ENCODE results near the gene CA10. TPM values are rescaled to one million over a fixed set of nuclear protein-coding genes. Genes with fewer than 3 reads are reported as not detected.

The CA10 gene
- total RNA-seq, 1 experiment from 2014 or later, result not detected

DNA sequence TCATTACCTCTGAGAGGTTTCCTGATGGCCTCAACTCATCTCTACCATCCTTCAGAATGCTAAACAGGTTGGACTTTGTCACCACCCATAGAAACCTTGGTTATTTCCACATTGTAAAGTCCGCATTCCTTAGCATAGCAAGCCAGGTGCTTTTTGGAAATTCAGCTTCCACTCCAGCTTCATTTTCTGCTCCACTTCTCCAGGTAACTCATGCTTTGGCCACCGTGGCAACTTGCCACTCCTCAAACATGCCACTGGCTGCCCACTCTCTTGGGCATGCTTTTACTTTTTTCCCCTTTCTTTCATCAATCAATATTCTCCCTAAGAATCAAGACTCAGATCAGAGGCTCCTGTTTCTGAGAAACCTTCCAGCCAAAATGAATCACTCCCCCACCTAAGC lies 203.3 kb downstream of the CA10 start:
- Histone ChIP-seq H3K4me3 (ENCODE audit: low read depth, low read length) (no peak overlapping the region), H3K9me3 (no peaks in the 10 kb centered on the region), H3K36me3 (ENCODE audit: control insufficient read depth, insufficient read depth, low read length) (no peaks in the 10 kb centered on the region), H3K27me3 (replicated peaks; ENCODE audit: control insufficient read depth, insufficient read depth, low read length) (no peaks in the 10 kb centered on the region), H3K4me1 (no peaks in the 10 kb centered on the region; the same call in 1 of the 2 replicates)
- H3K36me3 Mint-ChIP-seq (ENCODE audit: insufficient read depth, unreplicated experiment), result no peaks in the 10 kb centered on the region
- peaks cover 8% of the 10 kb centered on the region for H3K4me1 Mint-ChIP-seq (ENCODE audit: low read depth, unreplicated experiment)
- no TSS peak for BruUV-seq (replicated peaks)
- DNase-seq, result no peak
- no peaks in the 10 kb centered on the region for H3K9me3 Mint-ChIP-seq (ENCODE audit: unreplicated experiment)
- no peak for TF ChIP-seq CTCF (IDR thresholded peaks at IDR 0.05; ENCODE audit: insufficient read depth in 1 of 2, low read depth in 1 of 2, low read length in 1 of 2, severe bottlenecking in 1 of 2, unreplicated experiment in 1 of 2)
- no peak overlapping the region for H3K4me3 Mint-ChIP-seq (ENCODE audit: unreplicated experiment)
- H3K27ac Mint-ChIP-seq (ENCODE audit: unreplicated experiment), result no peak overlapping the region
- peaks cover 9% of the 10 kb centered on the region for H3K27me3 Mint-ChIP-seq (ENCODE audit: insufficient read depth, unreplicated experiment)
- intact Hi-C loops (cut with micrococcal nuclease; ENCODE audit: unreplicated experiment), result loop anchor here (1.0 kb wide), 1 partner anchor 8 kb away; no protein-coding TSS in a partner anchor
- POLR2A ChIA-PET, result no interaction called here
- CTCF ChIA-PET, result no interaction called here

- no peak for TF ChIP-seq CTCF (IDR thresholded peaks at IDR 0.05; ENCODE audit: insufficient read depth in 1 of 2, low read depth in 1 of 2, low read length in 1 of 2, severe bottlenecking in 1 of 2, unreplicated experiment in 1 of 2)
- intact Hi-C loops (cut with micrococcal nuclease; ENCODE audit: unreplicated experiment), result no loop called here
- Mint-ChIP-seq H3K36me3 (ENCODE audit: insufficient read depth, unreplicated experiment) (no peaks in the 10 kb centered on the region), H3K4me1 (ENCODE audit: low read depth, unreplicated experiment) (peaks cover 8% of the 10 kb centered on the region), H3K27ac (ENCODE audit: unreplicated experiment) (no peak overlapping the region), H3K4me3 (ENCODE audit: unreplicated experiment) (no peak overlapping the region), H3K9me3 (ENCODE audit: unreplicated experiment) (no peaks in the 10 kb centered on the region), H3K27me3 (ENCODE audit: insufficient read depth, unreplicated experiment) (peaks cover 9% of the 10 kb centered on the region)
- ChIA-PET POLR2A (no interaction called here), CTCF (no interaction called here)
- Histone ChIP-seq H3K4me1 (no peaks in the 10 kb centered on the region; the same call in 1 of the 2 replicates), H3K27me3 (replicated peaks; ENCODE audit: control insufficient read depth, insufficient read depth, low read length) (no peaks in the 10 kb centered on the region; the same call in 1 of the 2 replicates), H3K4me3 (ENCODE audit: low read depth, low read length) (no peak overlapping the region), H3K36me3 (ENCODE audit: control insufficient read depth, insufficient read depth, low read length) (no peaks in the 10 kb centered on the region), H3K9me3 (no peaks in the 10 kb centered on the region)
- no TSS peak for BruUV-seq (replicated peaks)
- DNase-seq, result no peak
Observed at GRCh38 chr17:51954232-51954765, 204.2 kb downstream of the CA10 start.

GRCh38 chr17:51951741-51952140 lies 206.8 kb downstream of the CA10 start:
- TF ChIP-seq CTCF (IDR thresholded peaks at IDR 0.05; ENCODE audit: insufficient read depth in 1 of 2, low read depth in 1 of 2, low read length in 1 of 2, severe bottlenecking in 1 of 2, unreplicated experiment in 1 of 2), result no peak
- POLR2A ChIA-PET, result no interaction called here

More at GRCh38 chr17:51951741-51952140, 206.8 kb downstream of the CA10 start:
- Histone ChIP-seq H3K9me3 (no peaks in the 10 kb centered on the region), H3K4me3 (ENCODE audit: low read depth, low read length) (no peak overlapping the region), H3K4me1 (peaks cover 6% of the 10 kb centered on the region; the same call in 1 of the 2 replicates), H3K27me3 (replicated peaks; ENCODE audit: control insufficient read depth, insufficient read depth, low read length) (no peaks in the 10 kb centered on the region; the same call in 1 of the 2 replicates), H3K36me3 (ENCODE audit: control insufficient read depth, insufficient read depth, low read length) (no peaks in the 10 kb centered on the region)
- peaks cover 8% of the 10 kb centered on the region for H3K4me1 Mint-ChIP-seq (ENCODE audit: low read depth, unreplicated experiment)
- no peaks in the 10 kb centered on the region for H3K9me3 Mint-ChIP-seq (ENCODE audit: unreplicated experiment)
- no peak overlapping the region for H3K4me3 Mint-ChIP-seq (ENCODE audit: unreplicated experiment)
- BruUV-seq (replicated peaks), result no TSS peak
- CTCF ChIA-PET, result no interaction called here
- intact Hi-C loops (cut with micrococcal nuclease; ENCODE audit: unreplicated experiment), result no loop called here
- H3K36me3 Mint-ChIP-seq (ENCODE audit: insufficient read depth, unreplicated experiment), result no peaks in the 10 kb centered on the region
- no peak for DNase-seq
- peaks cover 15% of the 10 kb centered on the region for H3K27me3 Mint-ChIP-seq (ENCODE audit: insufficient read depth, unreplicated experiment)
- H3K27ac Mint-ChIP-seq (ENCODE audit: unreplicated experiment), result no peak overlapping the region

All from Caco-2 (cell line).